Measurements from ENCODE around the gene NXPH1. TPM values are rescaled to one million over a fixed set of nuclear protein-coding genes. Genes with fewer than 3 reads are reported as not detected.

The NXPH1 gene
- total RNA-seq = under 1 TPM in 1 of 2 donors, not detected in 1; 0.24 TPM
- polyA plus RNA-seq (2013, experiment 1 of 2) = 0.28 TPM
- 0.17 TPM for polyA plus RNA-seq (2013, experiment 2 of 2)
- long read RNA-seq, experiment 1 = 0 reads
- long read RNA-seq, experiment 2 = 0 reads
- long read RNA-seq, experiment 3 = 0 reads
- long read RNA-seq, experiment 4 = 0 reads

DNA sequence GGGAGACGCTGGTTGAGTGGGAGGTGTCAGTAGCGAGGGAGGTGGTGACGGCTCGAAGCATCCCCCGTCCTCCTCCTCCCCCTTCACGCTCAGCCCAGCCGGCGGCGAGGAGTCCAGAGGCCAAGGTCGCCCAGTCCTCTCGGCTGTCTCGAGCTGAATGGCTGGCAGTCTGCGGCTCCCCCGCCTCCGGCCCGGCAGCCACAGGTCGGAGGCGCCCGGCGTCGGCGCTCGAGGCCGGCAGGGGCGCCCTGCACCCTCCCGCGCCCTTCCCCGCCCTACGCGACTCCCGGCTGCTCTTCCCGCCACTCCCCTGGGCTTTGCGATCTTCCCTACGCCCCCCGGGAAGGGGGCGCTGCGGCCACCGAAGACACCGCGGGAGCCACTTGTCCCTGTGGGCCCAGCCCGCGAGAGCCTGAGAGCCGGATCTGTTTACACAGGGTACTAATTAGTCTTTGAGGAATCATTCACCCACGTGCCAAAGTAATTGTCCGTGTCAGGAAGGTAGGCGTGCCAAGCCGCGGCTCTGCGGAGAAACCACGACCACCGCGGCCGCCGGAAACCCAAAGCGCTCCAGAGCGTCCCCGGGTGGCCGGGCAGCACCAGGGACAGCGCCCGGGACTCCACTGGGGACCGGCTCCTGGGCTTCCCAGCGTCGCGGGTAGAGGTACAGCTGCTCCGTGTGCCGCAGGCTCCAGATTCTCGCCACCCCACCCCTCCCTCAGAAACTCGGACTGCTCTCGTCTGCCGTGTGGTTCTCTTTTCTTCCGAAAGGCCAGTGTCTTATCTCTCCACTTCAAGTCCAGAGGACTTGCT, at the start of gene NXPH1:
Gene NXPH1 (plus strand): TSS at position 133 of the 813 bp plus-strand sequence.
- H3K27ac ChIP-seq (ENCODE audit: low read depth, low read length) = no peak within 1 kb of the TSS
- Mint-ChIP-seq H3K9me3 (no peaks in the 10 kb centered on the region), H3K27ac (no peak within 1 kb of the TSS), H3K4me1 (peaks cover 22% of the 10 kb centered on the region), H3K27me3 (ENCODE audit: insufficient read depth) (peaks cover 89% of the 10 kb centered on the region), H3K4me3 (peak within 1 kb of the TSS; percentile 57), H3K36me3 (ENCODE audit: low read depth) (no peaks in the 10 kb centered on the region)
- no peaks in the 10 kb centered on the region for H3K36me3 ChIP-seq (ENCODE audit: control insufficient read depth, insufficient read depth, low read length)
- peak within 1 kb of the TSS; percentile 71 for H3K4me3 ChIP-seq (ENCODE audit: low read length)
- TF ChIP-seq CTCF (conservative IDR thresholded peaks at IDR 0.05) = peak; percentile 76
- peaks cover 9% of the 10 kb centered on the region for H3K9me3 ChIP-seq (ENCODE audit: control insufficient read depth, low read length)
- peak; percentile 90 for DNase-seq
- peaks cover 96% of the 10 kb centered on the region for H3K27me3 ChIP-seq (ENCODE audit: control insufficient read depth, insufficient read depth, low read length, poor library complexity, severe bottlenecking)
- H3K9ac ChIP-seq (ENCODE audit: extremely low read depth, low read length, poor library complexity, severe bottlenecking) = no peak within 1 kb of the TSS
- WGBS, 2 experiments (ENCODE audit: insufficient coverage in 1 of 2, insufficient read length in 1 of 2) = 0% methylated on average over 31 to 71 of the region's 71 CpGs
- H3K4me1 ChIP-seq (ENCODE audit: control insufficient read depth, insufficient read depth, low read length) = no peaks in the 10 kb centered on the region

DNA sequence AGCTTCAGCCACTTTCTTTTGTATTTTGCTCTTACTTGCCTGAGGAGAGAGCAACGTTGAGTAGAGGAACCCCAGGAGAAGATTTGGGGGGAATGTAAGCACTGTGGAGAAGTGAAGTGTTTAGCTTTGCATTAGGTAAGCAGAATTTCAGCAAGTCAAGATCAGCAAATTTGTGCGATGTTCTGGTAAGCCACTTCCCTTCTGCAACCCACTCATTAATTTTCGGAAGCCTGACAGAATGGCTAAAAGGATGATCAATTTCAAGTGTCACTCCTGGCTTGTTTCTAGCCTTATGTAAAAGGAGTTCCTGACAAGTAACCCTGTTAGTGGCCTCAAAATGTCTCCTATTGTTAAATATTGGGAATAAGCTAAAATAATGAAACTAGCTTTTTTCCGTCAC, 48.5 kb upstream of the NXPH1 start:
- WGBS, 2 experiments (ENCODE audit: insufficient coverage in 1 of 2, insufficient read length in 1 of 2) = 65 to 68% methylated on average over 4 of the region's 4 CpGs
- no peaks in the 10 kb centered on the region for H3K9me3 ChIP-seq (ENCODE audit: control insufficient read depth, low read length)
- Mint-ChIP-seq H3K27me3 (ENCODE audit: insufficient read depth) (no peaks in the 10 kb centered on the region), H3K4me1 (peaks cover 27% of the 10 kb centered on the region), H3K27ac (no peak overlapping the region), H3K36me3 (ENCODE audit: low read depth) (no peaks in the 10 kb centered on the region), H3K4me3 (no peak overlapping the region), H3K9me3 (no peaks in the 10 kb centered on the region)
- H3K36me3 ChIP-seq (ENCODE audit: control insufficient read depth, insufficient read depth, low read length) = no peaks in the 10 kb centered on the region
- H3K4me1 ChIP-seq (ENCODE audit: control insufficient read depth, insufficient read depth, low read length) = no peaks in the 10 kb centered on the region
- H3K4me3 ChIP-seq (ENCODE audit: low read length) = no peak overlapping the region
- peaks cover 5% of the 10 kb centered on the region for H3K27me3 ChIP-seq (ENCODE audit: control insufficient read depth, insufficient read depth, low read length, poor library complexity, severe bottlenecking)
- no peak overlapping the region for H3K27ac ChIP-seq (ENCODE audit: low read depth, low read length)
- DNase-seq = no peak
- no peak overlapping the region for H3K9ac ChIP-seq (ENCODE audit: extremely low read depth, low read length, poor library complexity, severe bottlenecking)
- no peak for TF ChIP-seq CTCF (conservative IDR thresholded peaks at IDR 0.05)

DNA sequence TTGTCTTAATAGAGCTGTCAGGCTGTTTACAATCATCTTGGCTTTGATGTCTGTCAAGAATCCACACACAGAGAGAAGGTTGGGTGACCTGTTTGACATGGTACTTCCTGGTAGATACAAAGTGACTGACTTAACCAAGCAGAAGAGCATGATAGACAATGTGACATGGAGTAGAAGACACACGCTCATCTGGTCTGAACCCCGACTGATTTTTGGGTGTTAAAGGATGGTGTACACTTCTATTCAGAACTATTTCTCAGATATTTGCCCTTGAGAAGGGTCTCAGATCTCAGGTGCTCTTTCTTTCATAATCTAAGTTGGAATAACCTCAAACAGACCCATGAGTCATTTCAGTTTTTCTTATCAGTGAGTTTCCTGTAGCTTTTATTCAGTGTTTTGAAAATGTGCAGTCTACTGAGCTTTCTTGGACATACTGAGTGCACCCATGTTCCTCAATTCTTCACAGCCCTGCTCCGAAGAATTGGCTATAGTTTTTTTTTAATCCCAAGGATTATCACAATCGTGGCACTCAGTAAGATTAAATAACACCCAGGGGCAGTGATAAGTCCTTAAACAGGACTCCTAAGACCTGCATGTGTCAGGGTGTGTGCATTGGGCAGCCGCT, 46.4 kb upstream of the NXPH1 start:
- no peak for DNase-seq
- Histone ChIP-seq H3K4me3 (ENCODE audit: low read length) (no peak overlapping the region), H3K36me3 (ENCODE audit: control insufficient read depth, insufficient read depth, low read length) (no peaks in the 10 kb centered on the region), H3K27ac (ENCODE audit: low read depth, low read length) (no peak overlapping the region), H3K4me1 (ENCODE audit: control insufficient read depth, insufficient read depth, low read length) (peaks cover 6% of the 10 kb centered on the region), H3K9me3 (ENCODE audit: control insufficient read depth, low read length) (no peaks in the 10 kb centered on the region), H3K27me3 (ENCODE audit: control insufficient read depth, insufficient read depth, low read length, poor library complexity, severe bottlenecking) (peaks cover 5% of the 10 kb centered on the region), H3K9ac (ENCODE audit: extremely low read depth, low read length, poor library complexity, severe bottlenecking) (no peak overlapping the region)
- WGBS, 2 experiments (ENCODE audit: insufficient coverage in 1 of 2, insufficient read length in 1 of 2) = 87 to 93% methylated on average over 4 to 5 of the region's 5 CpGs
- H3K27ac Mint-ChIP-seq = no peak overlapping the region
- no peaks in the 10 kb centered on the region for H3K27me3 Mint-ChIP-seq (ENCODE audit: insufficient read depth)
- H3K4me1 Mint-ChIP-seq = peaks cover 44% of the 10 kb centered on the region
- TF ChIP-seq CTCF (conservative IDR thresholded peaks at IDR 0.05) = no peak
- no peaks in the 10 kb centered on the region for H3K36me3 Mint-ChIP-seq (ENCODE audit: low read depth)
- H3K9me3 Mint-ChIP-seq = no peaks in the 10 kb centered on the region
- no peak overlapping the region for H3K4me3 Mint-ChIP-seq
